ENCODE data around the gene REXO1. TPM values are rescaled to one million over a fixed set of nuclear protein-coding genes. Genes with fewer than 3 reads are reported as not detected.

Gene REXO1
- total RNA-seq, 1 experiment from 2014 or later = 12.5 TPM

GRCh38 chr19:1860821-1861598 is 12.7 kb upstream of the REXO1 start:
- no peak for DNase-seq (ENCODE audit: low read depth)

GRCh38 chr19:1860042-1860775 is 11.9 kb upstream of the REXO1 start:
- DNase-seq (ENCODE audit: low read depth) = peak; percentile 43

GRCh38 chr19:1859331-1859781 is 11.1 kb upstream of the REXO1 start:
- DNase-seq (ENCODE audit: low read depth) = no peak

- no peak for DNase-seq (ENCODE audit: low read depth)
Observed at GRCh38 chr19:1858412-1859081, 10.3 kb upstream of the REXO1 start.

- DNase-seq (ENCODE audit: low read depth) = no peak
Observed at GRCh38 chr19:1857648-1858326, 9.5 kb upstream of the REXO1 start.

GRCh38 chr19:1856698-1857603 is 8.7 kb upstream of the REXO1 start:
- DNase-seq (ENCODE audit: low read depth) = peak; percentile 63

- DNase-seq (ENCODE audit: low read depth) = no peak
Observed at GRCh38 chr19:1856345-1856697, 8.0 kb upstream of the REXO1 start.

- no peak for DNase-seq (ENCODE audit: low read depth)
Observed at GRCh38 chr19:1855828-1856255, 7.6 kb upstream of the REXO1 start.

- peak; percentile 81 for DNase-seq (ENCODE audit: low read depth)
Observed at GRCh38 chr19:1855040-1855827, 7.0 kb upstream of the REXO1 start.

- no peak for DNase-seq (ENCODE audit: low read depth)
Observed at GRCh38 chr19:1854542-1855039, 6.3 kb upstream of the REXO1 start.

- DNase-seq (ENCODE audit: low read depth) = no peak
Observed at GRCh38 chr19:1854039-1854541, 5.8 kb upstream of the REXO1 start.

- peak; percentile 82 for DNase-seq (ENCODE audit: low read depth)
Observed at GRCh38 chr19:1853295-1854038, 5.2 kb upstream of the REXO1 start.

- no peak for DNase-seq (ENCODE audit: low read depth)
Observed at GRCh38 chr19:1852581-1853128, 4.4 kb upstream of the REXO1 start.

- no peak for DNase-seq (ENCODE audit: low read depth)
Observed at GRCh38 chr19:1851654-1852580, 3.6 kb upstream of the REXO1 start.

- no peak for DNase-seq (ENCODE audit: low read depth)
Observed at GRCh38 chr19:1850809-1851653, 2.7 kb upstream of the REXO1 start.

- DNase-seq (ENCODE audit: low read depth) = no peak
Observed at GRCh38 chr19:1849886-1850398, 1.7 kb upstream of the REXO1 start.

Data from HT1080 (cell line).